DND-41 (cell line): ENCODE measurements around the gene MYO5A.

Source experiments
- CTCF ChIP-seq: IDR thresholded peaks from 2 replicates; pipeline ENCODE4 v1.5.1; 2012; ENCODE audit warnings: borderline replicate concordance, low read length, moderate library complexity, mild to moderate bottlenecking; ENCODE audit not compliant: poor library complexity, severe bottlenecking; ENCODE audit errors: extremely low read depth
- EZH2 ChIP-seq: IDR thresholded peaks from 3 replicates; pipeline ENCODE4 v1.6.1; 2012; ENCODE audit warnings: borderline replicate concordance, low read depth, mild to moderate bottlenecking, moderate library complexity, low read length, inconsistent platforms; ENCODE audit not compliant: severe bottlenecking

GRCh38 chr15:52368402-52368801 is 160.3 kb downstream of the MYO5A start:
- no peak for TF ChIP-seq CTCF
- TF ChIP-seq EZH2 = no peak
